SK-N-SH treated with all-trans-retinoic acid at 6 μM for 48 hours (cell line): Measurements from ENCODE around the gene KRT7.

Experiments
- ATAC-seq: fragments of 200-7000 bp; cut with Tn5 transposase; 3 replicates; pipeline ENCODE4 v1.9.1; 2020; ENCODE audit warnings: mild to moderate bottlenecking, moderate library complexity
- ARNTL ChIP-seq: fragments of 450-650 bp; formaldehyde crosslinking; IDR thresholded peaks from 2 replicates; pipeline ENCODE4 v1.5.0; 2020; ENCODE audit warnings: low read depth, mild to moderate bottlenecking, moderate library complexity, borderline replicate concordance
- BACH2 ChIP-seq: fragments of 250-450 bp; sonication (Bioruptor Pico); IDR thresholded peaks from 2 replicates; pipeline ENCODE4 v1.9.0; 2021; ENCODE audit warnings: mild to moderate bottlenecking, borderline replicate concordance
- CSDC2 ChIP-seq: fragments of 250-450 bp; sonication (Bioruptor Pico); IDR thresholded peaks from 2 replicates; pipeline ENCODE4 v1.5.0; 2020; ENCODE audit warnings: mild to moderate bottlenecking, moderate library complexity
- GLIS3 ChIP-seq: fragments of 250-450 bp; sonication (Bioruptor Pico); IDR thresholded peaks from 2 replicates; pipeline ENCODE4 v1.5.0; 2020; ENCODE audit warnings: mild to moderate bottlenecking, moderate library complexity
- OSR1 ChIP-seq: fragments of 250-450 bp; sonication (Bioruptor Pico); IDR thresholded peaks from 2 replicates; pipeline ENCODE4 v1.8.0; 2022; ENCODE audit warnings: moderate library complexity, mild to moderate bottlenecking, inconsistent platforms
- PATZ1 ChIP-seq: fragments of 250-450 bp; sonication (Bioruptor Pico); IDR thresholded peaks from 2 replicates; pipeline ENCODE4 v1.8.0; 2020; ENCODE audit warnings: mild to moderate bottlenecking, moderate library complexity, borderline replicate concordance
- POU6F1 ChIP-seq: fragments of 250-450 bp; sonication (Bioruptor Pico); IDR thresholded peaks from 2 replicates; pipeline ENCODE4 v1.8.0; 2021; ENCODE audit warnings: low read depth, mild to moderate bottlenecking, moderate library complexity, borderline replicate concordance
- PPARA ChIP-seq: fragments of 250-450 bp; sonication (Bioruptor Pico); IDR thresholded peaks from 2 replicates; pipeline ENCODE4 v1.5.0; 2020; ENCODE audit warnings: mild to moderate bottlenecking, borderline replicate concordance
- SNAI2 ChIP-seq: fragments of 250-450 bp; sonication (Bioruptor Pico); IDR thresholded peaks from 2 replicates; pipeline ENCODE4 v1.5.0; 2020; ENCODE audit warnings: mild to moderate bottlenecking, moderate library complexity
- TCF4 ChIP-seq: fragments of 250-450 bp; sonication (Bioruptor Pico); IDR thresholded peaks from 2 replicates; pipeline ENCODE4 v1.8.0; 2021; ENCODE audit warnings: mild to moderate bottlenecking, moderate library complexity, borderline replicate concordance
- TOX ChIP-seq: fragments of 250-450 bp; sonication (Bioruptor Pico); IDR thresholded peaks from 2 replicates; pipeline ENCODE4 v1.8.0; 2021; ENCODE audit warnings: mild to moderate bottlenecking, moderate library complexity, borderline replicate concordance
- TSHZ2 ChIP-seq: fragments of 250-450 bp; sonication (Bioruptor Pico); IDR thresholded peaks from 2 replicates; pipeline ENCODE4 v1.5.0; 2020; ENCODE audit warnings: mild to moderate bottlenecking, moderate library complexity
- ZC3H10 ChIP-seq: fragments of 250-450 bp; sonication (Bioruptor Pico); IDR thresholded peaks from 2 replicates; pipeline ENCODE4 v1.5.1; 2021; ENCODE audit warnings: mild to moderate bottlenecking, moderate library complexity
- ZFP3 ChIP-seq: fragments of 250-450 bp; sonication (Bioruptor Pico); IDR thresholded peaks from 2 replicates; pipeline ENCODE4 v1.5.0; 2020; ENCODE audit warnings: mild to moderate bottlenecking, moderate library complexity
- ZNF70 ChIP-seq: fragments of 450-650 bp; formaldehyde crosslinking; IDR thresholded peaks from 2 replicates; pipeline ENCODE4 v1.5.0; 2020; ENCODE audit warnings: mild to moderate bottlenecking, moderate library complexity
- ZNF8 ChIP-seq: fragments of 450-650 bp; formaldehyde crosslinking; IDR thresholded peaks from 2 replicates; pipeline ENCODE4 v1.5.0; 2020; ENCODE audit warnings: mild to moderate bottlenecking, moderate library complexity

Gene KRT7

GRCh38 chr12:52247622-52248540 lies 14.8 kb downstream of the KRT7 start:
- no peak for ATAC-seq
- TF ChIP-seq ZFP3 (CRISPR knock-in tag) (no peak), SNAI2 (CRISPR knock-in tag) (no peak), TSHZ2 (CRISPR knock-in tag) (no peak), GLIS3 (CRISPR knock-in tag) (no peak), ZNF70 (no peak), OSR1 (no peak), CSDC2 (no peak), ARNTL (CRISPR knock-in tag) (no peak), TCF4 (CRISPR knock-in tag) (no peak), ZNF8 (no peak), TOX (CRISPR knock-in tag) (no peak), POU6F1 (CRISPR knock-in tag) (no peak)
- TF ChIP-seq, all 23 proteins: peak for 0

- no peak for TF ChIP-seq ZNF70
- TF ChIP-seq CSDC2: no peak
- no peak for TF ChIP-seq ZC3H10 (CRISPR knock-in tag)
Measured at GRCh38 chr12:52248541-52249461, 15.8 kb downstream of the KRT7 start.

GRCh38 chr12:52249511-52250047 lies 16.5 kb downstream of the KRT7 start:
- ATAC-seq: no peak
- TF ChIP-seq TOX (CRISPR knock-in tag): no peak
- no peak for TF ChIP-seq ZNF8
- TF ChIP-seq ZNF70: no peak
- no peak for TF ChIP-seq POU6F1 (CRISPR knock-in tag)
- TF ChIP-seq TCF4 (CRISPR knock-in tag): no peak
- no peak for TF ChIP-seq TSHZ2 (CRISPR knock-in tag)
- no peak for TF ChIP-seq OSR1
- no peak for TF ChIP-seq BACH2 (CRISPR knock-in tag)
- TF ChIP-seq PATZ1: no peak
- TF ChIP-seq CSDC2: no peak
- TF ChIP-seq PPARA (CRISPR knock-in tag): no peak
- TF ChIP-seq, all 23 proteins: peak for 0

More at GRCh38 chr12:52248541-52249461, 15.8 kb downstream of the KRT7 start:
- peak; percentile 42 for ATAC-seq
